ENCODE data around the gene ARG2. TPM values are rescaled to one million over a fixed set of nuclear protein-coding genes. Genes with fewer than 3 reads are reported as not detected.

The ARG2 gene
- polyA plus RNA-seq, 6 donors from 2014 or later: 0.70 to 1.4 (median 1.1) TPM; not detected in 1

DNA sequence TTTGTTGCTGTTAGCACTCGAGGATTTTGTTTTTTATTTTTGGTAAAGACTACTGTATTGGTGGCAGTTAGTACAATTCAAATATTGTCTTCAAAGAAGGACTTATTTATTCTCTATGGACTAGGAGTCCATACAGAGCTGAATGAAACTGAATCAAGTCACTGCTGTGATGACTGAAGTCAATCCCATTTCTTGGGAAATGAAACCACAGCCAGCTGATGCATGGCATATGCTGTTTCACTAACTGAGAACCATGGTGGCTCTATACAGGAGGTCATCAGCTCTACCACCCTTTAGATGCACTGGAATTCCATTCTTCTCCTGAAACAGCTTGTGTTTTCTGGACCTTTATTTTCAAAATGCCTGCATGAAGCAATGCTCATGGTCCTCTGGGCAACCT is 32.5 kb downstream of the ARG2 start:
- Mint-ChIP-seq H3K36me3 (peaks cover 0 to 9% of the 10 kb centered on the region in 2 donors), H3K4me3 (no peak overlapping the region), H3K9me3 (no peaks in the 10 kb centered on the region), H3K4me1 (no peaks in the 10 kb centered on the region), H3K27me3 (no peaks in the 10 kb centered on the region), H3K27ac (no peak overlapping the region)
- DNase-seq (no peak), ATAC-seq (ENCODE audit: low read depth in 2 of 2) (no peak)

DNA sequence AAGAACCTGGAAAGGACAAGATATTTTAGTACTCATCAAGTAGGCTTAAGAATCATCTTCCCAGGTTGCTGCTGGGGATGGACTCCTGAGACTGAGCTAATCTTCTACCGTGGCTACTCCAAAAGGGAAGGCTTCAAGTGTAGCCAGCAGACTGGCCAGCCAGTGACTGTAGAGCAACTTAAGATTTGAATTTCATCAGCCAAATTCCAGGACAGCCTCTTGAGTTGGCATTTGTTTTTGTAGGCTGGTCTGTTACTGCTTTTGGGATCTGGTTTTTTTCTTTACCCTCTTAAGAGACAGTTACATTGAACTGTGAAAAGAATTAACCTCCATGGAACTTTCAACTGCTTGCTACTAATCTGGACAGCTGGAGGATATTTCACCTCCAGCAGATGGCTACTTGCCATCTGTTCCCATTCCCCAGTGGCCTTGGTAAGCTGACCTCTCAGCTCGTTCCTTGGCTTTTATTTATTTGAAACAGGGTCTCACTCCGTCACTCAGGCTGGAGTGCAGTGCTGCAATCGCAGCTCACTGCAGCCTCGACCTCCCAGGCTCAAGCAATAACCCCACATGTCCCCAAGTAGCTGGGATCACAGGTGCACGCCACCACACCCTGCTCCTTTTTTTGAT is 34.0 kb downstream of the ARG2 start:
- Mint-ChIP-seq H3K27ac (peak overlapping the region in 2 of 6 donors; percentile 15 to 30), H3K9me3 (no peaks in the 10 kb centered on the region), H3K4me1 (no peaks in the 10 kb centered on the region), H3K36me3 (peaks cover 6 to 12% of the 10 kb centered on the region in 2 donors), H3K4me3 (no peak overlapping the region), H3K27me3 (no peaks in the 10 kb centered on the region)
- ATAC-seq (ENCODE audit: low read depth in 2 of 2) (no peak), DNase-seq (no peak)

DNA sequence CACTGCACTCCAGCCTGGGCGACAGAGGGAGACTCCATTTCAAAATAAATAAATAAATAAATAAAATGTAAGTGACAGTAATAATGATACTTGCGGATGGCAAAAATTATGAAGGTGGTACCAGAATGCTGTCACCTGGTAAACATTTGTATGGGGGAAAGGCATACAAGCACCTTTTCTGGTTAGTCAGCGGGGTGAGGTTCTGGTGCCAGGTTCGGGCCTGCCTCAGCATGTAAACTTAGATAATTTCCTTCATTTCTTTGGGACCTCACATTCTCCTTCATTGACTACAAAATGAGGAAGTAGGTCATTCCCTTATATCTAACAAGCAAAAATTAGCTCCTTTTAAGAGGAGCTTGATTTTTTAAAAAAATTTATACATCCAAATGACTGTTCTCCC is 43.9 kb downstream of the ARG2 start:
- peak overlapping the region in 2 of 6 donors; percentile 53 to 60 for H3K27ac Mint-ChIP-seq
- H3K36me3 Mint-ChIP-seq: peaks cover 2 to 3% of the 10 kb centered on the region in 2 donors
- H3K27me3 Mint-ChIP-seq: no peaks in the 10 kb centered on the region
- H3K4me3 Mint-ChIP-seq: no peak overlapping the region
- H3K9me3 Mint-ChIP-seq: no peaks in the 10 kb centered on the region
- peaks cover 26 to 48% (median 37%) of the 10 kb centered on the region in 3 donors for H3K4me1 Mint-ChIP-seq
- DNase-seq (no peak), ATAC-seq (ENCODE audit: low read depth in 2 of 2) (no peak)

DNA sequence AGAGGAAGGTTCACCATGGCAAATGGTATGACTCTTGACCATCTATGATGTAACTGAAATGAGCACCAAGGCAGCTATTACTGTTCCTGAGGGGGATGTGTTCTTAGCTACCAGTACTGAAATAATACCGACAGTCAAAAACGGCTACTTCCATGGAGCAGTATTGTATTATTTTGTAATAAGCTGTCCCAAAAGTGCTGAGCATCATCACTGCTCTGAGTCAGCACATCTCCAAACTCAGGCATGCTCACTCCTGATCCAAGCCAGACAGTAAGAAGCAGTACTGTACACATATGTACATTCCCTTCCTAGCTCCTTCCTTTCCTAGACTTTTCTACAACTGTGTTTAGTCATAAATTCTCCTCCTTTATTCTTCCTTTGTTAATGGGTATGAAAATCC is 46.1 kb downstream of the ARG2 start:
- H3K4me1 Mint-ChIP-seq: peaks cover 41 to 71% (median 58%) of the 10 kb centered on the region in 3 donors

DNA sequence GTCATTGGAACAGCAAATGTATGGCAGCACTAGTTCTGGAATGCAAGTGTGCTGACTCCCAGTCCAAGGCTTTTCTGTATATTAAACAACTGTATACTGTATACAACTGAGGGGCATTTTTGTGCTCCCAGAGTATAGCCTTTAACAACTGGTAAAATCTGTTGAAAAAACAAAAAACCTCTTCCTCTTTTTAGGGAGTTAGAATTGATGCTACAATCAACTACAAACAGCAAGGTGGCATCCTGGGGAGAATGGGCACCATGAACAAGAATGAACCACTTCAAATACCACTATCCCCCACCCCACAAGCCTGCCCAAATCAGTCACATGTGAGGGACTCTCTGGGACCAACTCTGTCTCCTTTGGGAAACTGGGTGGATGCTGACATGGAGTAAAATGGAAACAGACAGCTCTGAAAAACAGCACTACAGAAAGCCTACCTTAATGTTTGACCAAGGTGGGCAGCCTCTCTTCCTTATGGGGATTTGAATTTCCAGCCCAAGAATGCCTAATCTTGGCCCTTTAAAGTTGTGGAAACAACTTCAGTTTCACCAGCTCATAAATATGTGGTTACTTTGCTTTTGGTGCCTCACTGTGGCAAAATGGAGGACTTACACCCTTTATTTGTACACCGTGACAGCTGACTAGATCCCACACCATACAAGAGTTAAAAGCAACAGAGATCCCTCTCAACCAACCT is 47.2 kb downstream of the ARG2 start:
- peak; percentile 42 for DNase-seq
- H3K9me3 Mint-ChIP-seq: no peaks in the 10 kb centered on the region
- no peaks in the 10 kb centered on the region for H3K36me3 Mint-ChIP-seq
- no peaks in the 10 kb centered on the region for H3K27me3 Mint-ChIP-seq
- H3K4me1 Mint-ChIP-seq: peaks cover 42 to 80% (median 65%) of the 10 kb centered on the region in 3 donors
- peak; percentile 69 to 71 for ATAC-seq (ENCODE audit: low read depth in 2 of 2)
- H3K27ac Mint-ChIP-seq: peak overlapping the region; percentile 25 to 91 (median 83)
- H3K4me3 Mint-ChIP-seq: peak overlapping the region in 5 of 8 donors; percentile 31 to 67 (median 42)

More for the DNA sequence above, 46.1 kb downstream of the ARG2 start:
- H3K27me3 Mint-ChIP-seq: no peaks in the 10 kb centered on the region
- H3K9me3 Mint-ChIP-seq: no peaks in the 10 kb centered on the region
- H3K27ac Mint-ChIP-seq: peak overlapping the region in 3 of 6 donors; percentile 62 to 91 (median 86)
- no peak overlapping the region for H3K4me3 Mint-ChIP-seq
- H3K36me3 Mint-ChIP-seq: no peaks in the 10 kb centered on the region
- no peak for DNase-seq
- no peak for ATAC-seq (ENCODE audit: low read depth in 2 of 2)

DNA sequence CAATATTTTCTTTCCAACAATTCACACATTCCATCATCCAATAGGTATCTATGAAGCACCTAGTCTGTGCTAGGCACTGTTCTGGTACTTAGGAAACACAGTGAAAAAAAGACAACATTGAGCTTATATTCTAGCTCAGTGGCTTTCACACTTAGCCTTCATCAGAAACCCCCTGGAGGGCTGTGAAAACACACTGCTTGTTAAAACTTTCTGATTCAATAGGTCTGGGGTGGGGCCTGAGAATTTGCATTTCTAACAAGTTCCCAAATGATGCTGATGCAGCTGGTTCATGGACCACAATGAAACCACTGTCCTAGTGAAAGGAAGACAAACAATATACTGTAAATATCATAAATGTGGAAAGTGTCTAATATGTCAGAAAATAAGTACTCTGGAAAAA is 48.8 kb downstream of the ARG2 start:
- H3K27me3 Mint-ChIP-seq: no peaks in the 10 kb centered on the region
- peaks cover 49 to 90% (median 70%) of the 10 kb centered on the region in 3 donors for H3K4me1 Mint-ChIP-seq
- peak overlapping the region; percentile 15 to 87 (median 74) for H3K27ac Mint-ChIP-seq
- peak; percentile 25 for DNase-seq
- no peaks in the 10 kb centered on the region for H3K9me3 Mint-ChIP-seq
- H3K4me3 Mint-ChIP-seq: peak overlapping the region in 1 of 8 donors; percentile 8
- no peaks in the 10 kb centered on the region for H3K36me3 Mint-ChIP-seq
- ATAC-seq (ENCODE audit: low read depth in 2 of 2): peak; percentile 63 to 70

DNA sequence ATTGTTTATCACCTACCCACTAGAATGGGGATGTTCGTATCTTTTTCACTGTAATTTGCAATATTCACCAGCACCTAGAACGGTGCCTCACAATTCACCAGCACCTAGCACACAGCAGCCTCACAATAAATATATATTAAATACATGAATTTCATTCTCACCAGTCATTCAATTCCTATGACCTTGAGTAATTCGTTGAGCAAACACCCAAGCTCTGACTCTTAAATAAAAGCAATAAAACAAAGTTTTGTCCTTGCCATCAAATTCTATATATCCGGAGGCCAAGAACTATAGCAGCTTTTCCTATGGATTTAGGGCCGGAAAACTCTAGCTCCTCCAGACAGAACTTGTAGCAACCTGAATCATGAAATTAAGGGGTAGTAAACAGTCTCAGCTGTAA is 53.7 kb downstream of the ARG2 start:
- Mint-ChIP-seq H3K4me1 (peaks cover 33 to 64% (median 53%) of the 10 kb centered on the region in 3 donors), H3K4me3 (peak overlapping the region; percentile 84 to 97 (median 94)), H3K36me3 (no peaks in the 10 kb centered on the region), H3K27me3 (no peaks in the 10 kb centered on the region), H3K27ac (peak overlapping the region; percentile 13 to 97 (median 94)), H3K9me3 (no peaks in the 10 kb centered on the region)
- no peak for ATAC-seq (ENCODE audit: low read depth in 2 of 2)
- no peak for DNase-seq

DNA sequence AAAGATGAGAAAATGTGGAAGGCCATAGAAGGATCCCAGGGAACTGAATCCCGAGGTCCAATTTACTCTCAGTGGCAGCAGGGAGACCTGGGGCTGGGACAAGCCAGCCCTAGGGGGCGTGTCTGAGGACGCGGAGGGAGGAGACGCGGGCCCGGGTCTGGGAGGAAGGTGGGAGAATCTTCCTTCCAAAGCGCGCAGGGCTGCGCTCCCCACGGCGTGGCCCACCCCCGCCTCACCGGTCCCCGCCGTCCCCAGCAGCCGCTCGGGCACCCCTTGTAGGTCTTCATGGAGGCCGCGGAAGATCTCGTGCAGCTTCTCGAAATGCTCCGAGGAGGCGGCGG is 54.4 kb downstream of the ARG2 start:
- Mint-ChIP-seq H3K27me3 (no peaks in the 10 kb centered on the region), H3K4me1 (peaks cover 29 to 57% (median 46%) of the 10 kb centered on the region in 3 donors), H3K36me3 (no peaks in the 10 kb centered on the region), H3K4me3 (peak overlapping the region; percentile 84 to 97 (median 94)), H3K27ac (peak overlapping the region; percentile 91 to 97 (median 96)), H3K9me3 (no peaks in the 10 kb centered on the region)
- ATAC-seq (ENCODE audit: low read depth in 2 of 2) (peak; percentile 34 to 40), DNase-seq (no peak)

DNA sequence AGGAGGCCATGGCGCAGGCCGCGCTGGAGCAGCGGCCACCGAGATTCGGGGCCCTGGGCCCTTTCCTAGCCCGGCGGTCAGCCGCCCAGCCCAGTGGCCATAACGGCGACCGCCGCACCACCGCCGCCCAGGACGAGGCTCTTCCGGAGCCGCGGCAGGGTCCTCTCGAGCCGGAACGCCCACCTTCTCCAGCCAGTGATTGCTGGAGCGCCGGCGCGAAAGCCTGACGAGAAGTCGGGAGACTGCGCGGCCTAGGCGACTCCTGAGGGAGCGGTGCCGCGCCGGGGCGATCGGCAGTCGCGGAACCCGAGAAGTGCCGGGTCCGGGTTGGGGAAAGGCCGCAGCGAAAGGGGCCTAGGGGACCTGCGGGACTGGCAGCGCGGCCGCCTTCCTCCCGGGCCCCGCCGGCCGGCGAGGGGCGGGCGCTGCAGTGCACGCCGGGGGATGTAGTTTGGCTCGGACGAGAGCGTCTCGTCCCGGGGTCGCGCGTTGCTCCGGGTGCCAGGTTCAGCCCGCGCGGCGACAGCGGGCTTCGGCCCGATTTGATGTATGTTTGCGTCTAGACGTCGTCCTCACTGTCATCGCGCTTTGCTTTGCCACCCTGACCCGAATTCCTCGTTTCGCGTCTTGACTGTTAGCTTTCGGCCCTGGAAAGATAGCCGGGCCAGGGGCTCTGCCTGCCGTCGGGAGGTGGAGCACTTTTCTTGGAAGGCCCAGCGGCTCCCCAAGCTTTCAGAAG is 54.9 kb downstream of the ARG2 start, which contains the start of gene VTI1B:
Gene VTI1B (minus strand): TSS at position 153 of the 739 bp plus-strand sequence. CDS start 143 bp downstream, at position 10.
- Mint-ChIP-seq H3K9me3 (no peaks in the 10 kb centered on the region), H3K27ac (peak within 1 kb of the TSS; percentile 91 to 97 (median 96))
- ATAC-seq (ENCODE audit: low read depth in 2 of 2): peak; percentile 92 to 93

DNA sequence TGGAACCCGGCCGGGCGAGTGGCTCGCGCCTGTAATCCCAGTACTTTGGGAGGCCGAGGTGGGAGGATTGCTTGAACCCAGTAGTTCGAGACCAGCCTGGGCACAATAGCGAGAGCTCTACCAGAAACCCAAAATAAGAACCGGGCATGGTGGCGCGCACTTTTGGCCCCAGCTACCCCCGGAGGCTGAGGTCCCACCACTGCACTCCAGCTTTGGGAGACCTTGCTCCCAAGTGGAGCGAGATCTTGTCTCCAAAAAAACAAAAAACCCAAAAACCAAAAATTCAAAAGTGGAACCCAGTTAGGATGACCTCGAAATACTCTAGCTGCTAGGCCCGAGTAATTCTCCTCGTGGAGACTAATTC is 55.5 kb downstream of the ARG2 start:
- H3K36me3 Mint-ChIP-seq: no peaks in the 10 kb centered on the region
- H3K9me3 Mint-ChIP-seq: no peaks in the 10 kb centered on the region
- DNase-seq (no peak), ATAC-seq (ENCODE audit: low read depth in 2 of 2) (no peak)
- H3K4me1 Mint-ChIP-seq: peaks cover 20 to 46% (median 36%) of the 10 kb centered on the region in 3 donors
- no peaks in the 10 kb centered on the region for H3K27me3 Mint-ChIP-seq
- peak overlapping the region; percentile 84 to 96 (median 92) for H3K4me3 Mint-ChIP-seq
- peak overlapping the region; percentile 91 to 97 (median 92) for H3K27ac Mint-ChIP-seq

More for the DNA sequence above, 54.9 kb downstream of the ARG2 start, which contains the start of gene VTI1B:
- H3K4me1 Mint-ChIP-seq: peaks cover 24 to 52% (median 41%) of the 10 kb centered on the region in 3 donors
- H3K4me3 Mint-ChIP-seq: peak within 1 kb of the TSS; percentile 84 to 97 (median 94)
- no peaks in the 10 kb centered on the region for H3K36me3 Mint-ChIP-seq
- DNase-seq: peak; percentile 87
- no peaks in the 10 kb centered on the region for H3K27me3 Mint-ChIP-seq

DNA sequence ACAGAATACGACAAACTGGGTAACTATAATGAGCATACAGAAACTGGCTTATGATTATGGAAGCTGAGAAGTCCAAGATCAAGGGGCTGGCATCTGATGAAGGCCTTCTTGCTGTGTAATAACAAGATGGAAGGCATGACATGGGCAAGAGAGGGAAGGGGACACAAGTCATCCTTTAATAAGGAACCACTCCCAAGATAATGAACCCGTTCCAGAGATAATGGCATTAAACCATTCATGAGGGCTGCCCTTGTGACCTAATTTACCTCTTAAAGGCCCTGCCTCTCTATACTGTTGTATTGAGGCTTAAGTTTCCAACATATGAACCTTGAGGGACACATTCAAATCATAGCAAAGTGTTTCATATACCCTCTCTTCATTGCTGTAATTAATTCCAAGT is 59.3 kb downstream of the ARG2 start:
- no peaks in the 10 kb centered on the region for H3K27me3 Mint-ChIP-seq
- H3K36me3 Mint-ChIP-seq: peaks cover 0 to 4% of the 10 kb centered on the region in 2 donors
- no peaks in the 10 kb centered on the region for H3K9me3 Mint-ChIP-seq
- no peak overlapping the region for H3K4me3 Mint-ChIP-seq
- H3K27ac Mint-ChIP-seq: no peak overlapping the region
- DNase-seq (no peak), ATAC-seq (ENCODE audit: low read depth in 2 of 2) (no peak)
- H3K4me1 Mint-ChIP-seq: peaks cover 8 to 19% (median 16%) of the 10 kb centered on the region in 3 donors

DNA sequence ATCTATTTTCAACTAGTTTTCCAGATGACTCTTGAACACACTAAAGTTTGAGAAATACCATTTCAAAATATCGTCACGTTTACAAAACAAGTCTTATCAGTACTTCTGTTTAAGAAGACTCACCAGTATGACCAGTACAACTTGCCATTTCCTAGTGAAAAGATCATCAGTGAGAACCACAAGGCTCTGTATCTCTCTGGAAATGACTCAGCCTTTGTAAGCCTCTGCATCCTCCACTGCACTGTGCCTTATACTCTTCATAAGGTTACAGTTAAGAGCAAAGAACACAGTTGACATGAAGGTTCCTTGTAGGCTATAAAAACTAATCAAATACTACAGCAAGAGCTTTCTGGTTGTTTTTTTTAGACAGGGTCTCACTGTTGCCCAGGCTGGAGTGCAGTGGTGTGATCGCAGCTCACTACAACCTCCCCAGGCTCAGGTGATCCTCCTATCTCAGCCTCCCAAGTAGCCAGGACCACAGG is 60.4 kb downstream of the ARG2 start:
- no peak overlapping the region for H3K27ac Mint-ChIP-seq
- H3K4me1 Mint-ChIP-seq: peaks cover 8 to 18% (median 17%) of the 10 kb centered on the region in 3 donors
- peaks cover 0 to 7% of the 10 kb centered on the region in 2 donors for H3K36me3 Mint-ChIP-seq
- no peak overlapping the region for H3K4me3 Mint-ChIP-seq
- H3K27me3 Mint-ChIP-seq: no peaks in the 10 kb centered on the region
- DNase-seq (no peak), ATAC-seq (ENCODE audit: low read depth in 2 of 2) (no peak)
- no peaks in the 10 kb centered on the region for H3K9me3 Mint-ChIP-seq

DNA sequence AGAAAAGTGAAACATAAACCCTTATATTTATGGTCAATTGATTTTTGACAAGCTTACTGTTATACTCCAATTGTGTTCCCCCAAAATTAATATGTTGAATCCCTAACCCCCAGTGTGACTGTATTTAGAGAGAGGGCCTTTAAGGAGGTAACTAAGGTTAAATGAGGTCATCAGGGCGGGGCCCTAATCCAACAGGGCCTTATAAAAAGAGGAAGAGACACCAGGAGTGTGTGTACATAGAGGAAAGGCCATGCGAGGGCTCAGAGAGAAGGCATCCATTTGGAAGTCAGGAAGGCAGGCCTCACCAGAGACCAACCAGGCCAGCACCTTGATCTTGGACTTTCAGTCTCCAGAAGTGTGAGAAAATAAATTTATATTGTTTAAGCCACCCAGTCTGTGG is 61.2 kb downstream of the ARG2 start:
- H3K4me1 Mint-ChIP-seq: peaks cover 8 to 18% (median 14%) of the 10 kb centered on the region in 3 donors
- no peak overlapping the region for H3K4me3 Mint-ChIP-seq
- H3K27ac Mint-ChIP-seq: peak overlapping the region in 1 of 6 donors; percentile 77
- DNase-seq (no peak), ATAC-seq (ENCODE audit: low read depth in 2 of 2) (peak; percentile 40 to 59)
- H3K36me3 Mint-ChIP-seq: peaks cover 4 to 9% of the 10 kb centered on the region in 2 donors
- no peaks in the 10 kb centered on the region for H3K27me3 Mint-ChIP-seq
- no peaks in the 10 kb centered on the region for H3K9me3 Mint-ChIP-seq

Data from naive B cell (primary cell).